Measurements from ENCODE around the gene VAPB.
"Not testable (repeated sequence)": the region's sequence is repeated elsewhere in the genome, so short reads cannot be mapped to it uniquely, and the experiment has no call there.

Gene VAPB

GRCh38 chr20:58418949-58419748 lies 30.1 kb downstream of the VAPB start:
- no peak overlapping the region for H3K27ac ChIP-seq
- no peak for TF ChIP-seq CTCF (conservative IDR thresholded peaks at IDR 0.05)

- H3K27ac ChIP-seq = no peak overlapping the region
- TF ChIP-seq ZFX (IDR thresholded peaks at IDR 0.05) (no peak), CTCF (conservative IDR thresholded peaks at IDR 0.05) (no peak)
These were observed 31.9 kb downstream of the VAPB start for GRCh38 chr20:58420798-58421496.

GRCh38 chr20:58421497-58421850 lies 32.4 kb downstream of the VAPB start:
- no peak overlapping the region for H3K27ac ChIP-seq
- TF ChIP-seq ZFX (IDR thresholded peaks at IDR 0.05) = no peak
- no peak for TF ChIP-seq CTCF (conservative IDR thresholded peaks at IDR 0.05)

GRCh38 chr20:58424218-58424969 lies 35.4 kb downstream of the VAPB start:
- no peak for TF ChIP-seq ZFX (IDR thresholded peaks at IDR 0.05)
- no peak for TF ChIP-seq CTCF (conservative IDR thresholded peaks at IDR 0.05)
- no peak overlapping the region for H3K27ac ChIP-seq

- H3K27ac ChIP-seq = not testable (repeated sequence)
These were observed 38.5 kb downstream of the VAPB start for GRCh38 chr20:58427571-58427970.

GRCh38 chr20:58428364-58428763 lies 39.3 kb downstream of the VAPB start:
- TF ChIP-seq ZFX (IDR thresholded peaks at IDR 0.05) (no peak), CTCF (conservative IDR thresholded peaks at IDR 0.05) (no peak)
- H3K27ac ChIP-seq = no peak overlapping the region

- TF ChIP-seq ZFX (IDR thresholded peaks at IDR 0.05) = no peak
- no peak for TF ChIP-seq CTCF (conservative IDR thresholded peaks at IDR 0.05)
- no peak overlapping the region for H3K27ac ChIP-seq
These were observed 40.3 kb downstream of the VAPB start for GRCh38 chr20:58429303-58429702.

All from C4-2B (cell line).